Spinal cord (tissue), 10 donors: ENCODE measurements around the gene OR2T3. TPM values are rescaled to one million over a fixed set of nuclear protein-coding genes. Genes with fewer than 3 reads are reported as not detected.

ENCODE experiments used
- DNase-seq, 6 donors: peaks; one replicate each; pipeline versions ENCODE4 v3.0.0 to v3.0.0-alpha.2; 2013 to 2015; ENCODE audit warnings: low spot score in 6 of 6, low read depth in 4 of 6
- H3K27ac ChIP-seq: one replicate; pipeline ENCODE4 v1.5.1; 2013; ENCODE audit warnings: low read depth, low read length, control low read depth
- H3K27me3 ChIP-seq: one replicate; pipeline ENCODE4 v1.6.1; 2013; ENCODE audit warnings: low read length; ENCODE audit not compliant: control insufficient read depth, insufficient read depth
- H3K36me3 ChIP-seq: one replicate; pipeline ENCODE4 v1.6.1; 2013; ENCODE audit warnings: low read length; ENCODE audit not compliant: control insufficient read depth, insufficient read depth
- H3K4me1 ChIP-seq: one replicate; pipeline ENCODE4 v1.6.1; 2013; ENCODE audit warnings: low read length; ENCODE audit not compliant: control insufficient read depth, insufficient read depth
- H3K4me3 ChIP-seq: one replicate; pipeline ENCODE4 v1.5.1; 2013; ENCODE audit warnings: low read depth, low read length, control low read depth
- H3K9me3 ChIP-seq: one replicate; pipeline ENCODE4 v1.6.1; 2013; ENCODE audit warnings: low read length; ENCODE audit not compliant: control insufficient read depth, insufficient read depth
- WGBS: methylation state at CpG from one replicate; pipeline ENCODE4 v1.1.5; 2013; ENCODE audit warnings: missing lambda C conversion rate; ENCODE audit not compliant: insufficient coverage; 5-methylcytosine and 5-hydroxymethylcytosine counted together
- polyA plus RNA-seq, 2 donors: library from polyadenylated mRNA; unstranded; fragments of 120-200 nt; gene quantifications; one replicate each; pipeline ENCODE4 v1.2.1, GENCODE V29; 2013; ENCODE audit not compliant: insufficient read length in 2 of 2
- total RNA-seq, 2 donors: library from RNA; depleted of rRNA in 1 of 2; stranded (reverse); fragments of 120-200 nt in 1 of 2; fragments of >200 nt in 1 of 2; gene quantifications; one replicate each; pipeline versions ENCODE4 v1.2.3 to v1.2.4, GENCODE V29; 2013 to 2014
- donor health status: healthy.

The OR2T3 gene
- total and polyA plus RNA-seq, 4 donors: not detected

DNA sequence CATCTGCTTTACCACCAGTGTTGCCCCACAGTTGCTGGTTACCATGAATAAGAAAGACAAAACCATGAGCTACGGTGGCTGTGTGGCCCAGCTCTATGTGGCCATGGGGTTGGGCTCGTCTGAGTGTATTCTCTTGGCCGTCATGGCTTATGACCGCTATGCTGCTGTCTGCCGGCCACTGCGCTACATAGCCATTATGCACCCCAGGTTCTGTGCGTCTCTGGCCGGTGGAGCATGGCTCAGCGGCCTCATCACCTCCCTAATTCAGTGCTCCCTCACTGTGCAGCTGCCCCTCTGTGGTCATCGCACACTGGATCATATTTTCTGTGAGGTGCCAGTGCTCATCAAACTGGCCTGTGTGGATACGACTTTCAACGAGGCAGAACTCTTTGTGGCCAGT is 48.7 kb downstream of the OR2T3 start:
- no peaks in the 10 kb centered on the region for H3K27me3 ChIP-seq
- H3K9me3 ChIP-seq: no peaks in the 10 kb centered on the region
- no peak overlapping the region for H3K4me3 ChIP-seq
- no peaks in the 10 kb centered on the region for H3K4me1 ChIP-seq
- WGBS: 93% methylated on average over 12 of the region's 12 CpGs
- no peak overlapping the region for H3K27ac ChIP-seq
- DNase-seq: no peak
- no peaks in the 10 kb centered on the region for H3K36me3 ChIP-seq

Other genes starting within 250 kb of the OR2T3 start
- under 1 TPM; 0.11 to 0.40 TPM for gene OR2M4, start 241.9 kb upstream of the OR2T3 start, total RNA-seq
- under 1 TPM; 0.17 to 0.39 TPM for gene OR2M4, start 241.9 kb upstream of the OR2T3 start, polyA plus RNA-seq
- under 1 TPM in 1 of 2 donors, not detected in 1; 0.11 TPM for gene OR2T33, start 195.4 kb upstream of the OR2T3 start, total RNA-seq
- gene OR2T33, start 195.4 kb upstream of the OR2T3 start, polyA plus RNA-seq: under 1 TPM; 0.24 to 0.41 TPM
- gene OR2T12, start 169.9 kb upstream of the OR2T3 start, total RNA-seq: not detected
- gene OR2T12, start 169.9 kb upstream of the OR2T3 start, polyA plus RNA-seq: under 1 TPM in 1 of 2 donors, not detected in 1; 0.05 TPM
- gene OR2M7, start 148.8 kb upstream of the OR2T3 start, total RNA-seq: not detected
- gene OR2M7, start 148.8 kb upstream of the OR2T3 start, polyA plus RNA-seq: not detected
- gene OR14C36, start 124.6 kb upstream of the OR2T3 start, total RNA-seq: not detected
- not detected for gene OR14C36, start 124.6 kb upstream of the OR2T3 start, polyA plus RNA-seq
- not detected for gene OR2T4, start 111.7 kb upstream of the OR2T3 start, total RNA-seq
- not detected for gene OR2T4, start 111.7 kb upstream of the OR2T3 start, polyA plus RNA-seq
- under 1 TPM in 1 of 2 donors, not detected in 1; 0.20 TPM for gene OR2T6, start 97.6 kb upstream of the OR2T3 start, total RNA-seq
- gene OR2T6, start 97.6 kb upstream of the OR2T3 start, polyA plus RNA-seq: under 1 TPM; 0.10 to 0.12 TPM
- gene OR2T1, start 70.3 kb upstream of the OR2T3 start, total RNA-seq: not detected
- not detected for gene OR2T1, start 70.3 kb upstream of the OR2T3 start, polyA plus RNA-seq
- gene OR2T2, start 27.7 kb upstream of the OR2T3 start, total RNA-seq: not detected
- gene OR2T2, start 27.7 kb upstream of the OR2T3 start, polyA plus RNA-seq: not detected
- gene OR2T5, start 15.2 kb downstream of the OR2T3 start, total RNA-seq: not detected
- not detected for gene OR2T5, start 15.2 kb downstream of the OR2T3 start, polyA plus RNA-seq
- not detected for gene OR2G6, start 34.7 kb downstream of the OR2T3 start, total RNA-seq
- under 1 TPM in 1 of 2 donors, not detected in 1; 0.06 TPM for gene OR2G6, start 34.7 kb downstream of the OR2T3 start, polyA plus RNA-seq
- gene OR2T29, start 89.4 kb downstream of the OR2T3 start, total RNA-seq: not detected
- not detected for gene OR2T29, start 89.4 kb downstream of the OR2T3 start, polyA plus RNA-seq
- not detected for gene OR2T34, start 101.4 kb downstream of the OR2T3 start, total RNA-seq
- gene OR2T34, start 101.4 kb downstream of the OR2T3 start, polyA plus RNA-seq: not detected
- gene OR2T10, start 124.3 kb downstream of the OR2T3 start, total RNA-seq: not detected
- not detected for gene OR2T10, start 124.3 kb downstream of the OR2T3 start, polyA plus RNA-seq
- gene OR2T11, start 161.7 kb downstream of the OR2T3 start, total RNA-seq: not detected
- gene OR2T11, start 161.7 kb downstream of the OR2T3 start, polyA plus RNA-seq: not detected
- not detected for gene OR2T35, start 171.9 kb downstream of the OR2T3 start, total RNA-seq
- gene OR2T35, start 171.9 kb downstream of the OR2T3 start, polyA plus RNA-seq: not detected
- gene OR2T27, start 182.2 kb downstream of the OR2T3 start, total RNA-seq: not detected
- not detected for gene OR2T27, start 182.2 kb downstream of the OR2T3 start, polyA plus RNA-seq
- not detected for gene OR14I1, start 229.4 kb downstream of the OR2T3 start, total RNA-seq
- gene OR14I1, start 229.4 kb downstream of the OR2T3 start, polyA plus RNA-seq: not detected